Medulla oblongata (tissue), 1 donor: ENCODE measurements around the gene CHRNA1.

Source experiments
- DNase-seq: peaks from one replicate; pipeline ENCODE4 v3.0.0-alpha.2; 2015; ENCODE audit errors: extremely low spot score

CHRNA1 gene

DNA sequence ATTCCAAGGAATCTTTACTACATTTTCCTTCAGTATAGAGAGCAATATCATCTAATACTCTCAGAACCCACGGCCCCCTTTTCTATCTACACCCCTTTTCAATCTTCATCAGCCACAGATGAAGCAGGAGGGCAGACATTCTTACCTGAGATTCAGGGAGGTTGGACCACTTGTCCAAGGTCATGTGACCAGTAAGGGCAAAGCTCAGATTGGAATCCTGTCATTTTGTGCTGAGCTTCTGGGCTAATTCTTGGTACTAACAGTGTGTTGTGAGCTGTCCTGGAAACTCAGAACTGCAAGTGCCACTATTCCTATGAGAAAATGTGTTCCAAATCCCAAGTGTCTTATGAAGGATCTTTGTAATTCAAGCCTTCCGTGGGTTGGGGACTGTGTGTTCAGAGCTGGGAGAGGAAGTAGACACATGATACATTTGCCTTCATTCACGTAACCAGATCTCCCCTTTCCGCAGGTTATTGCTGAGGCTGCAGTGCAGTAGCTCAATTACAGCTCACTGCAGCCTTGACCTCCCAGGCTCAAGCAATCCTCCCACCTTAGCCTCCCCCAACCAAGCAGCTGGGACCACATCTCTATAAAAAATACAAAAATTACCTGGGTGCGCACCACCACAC is 3.3 kb downstream of the CHRNA1 start:
- no peak for DNase-seq

DNA sequence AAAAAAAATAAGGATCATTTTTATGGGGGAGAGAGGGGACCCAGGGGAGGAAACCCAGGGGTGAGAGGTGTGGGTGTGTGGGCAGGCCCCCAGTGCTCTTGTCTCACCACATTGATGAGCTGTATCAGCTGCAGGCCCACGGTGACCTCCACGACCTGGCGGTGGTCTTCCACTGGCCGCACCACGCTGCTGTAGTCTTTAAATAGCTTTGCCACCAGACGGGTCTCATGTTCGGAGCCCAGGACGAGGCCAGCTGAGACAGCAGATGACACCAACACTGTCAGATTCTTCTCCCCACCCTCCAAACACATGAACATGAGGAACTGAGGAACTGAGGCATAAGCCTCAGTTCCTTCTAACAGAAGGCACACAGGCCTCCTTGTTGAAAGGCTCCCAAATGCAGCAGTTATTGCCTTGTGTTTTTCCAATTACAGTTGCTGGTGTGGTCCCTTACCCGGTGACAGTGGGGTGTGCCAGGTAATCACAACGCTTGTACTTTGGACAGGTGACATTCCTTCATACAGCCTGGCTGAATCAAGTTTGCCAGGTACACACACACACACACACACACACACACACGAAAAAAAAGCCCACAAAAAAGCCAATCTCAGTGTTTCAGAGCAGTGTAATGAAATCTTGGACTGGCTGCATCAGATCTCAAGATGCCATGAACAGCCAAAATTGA is 4.7 kb downstream of the CHRNA1 start:
- no peak for DNase-seq

DNA sequence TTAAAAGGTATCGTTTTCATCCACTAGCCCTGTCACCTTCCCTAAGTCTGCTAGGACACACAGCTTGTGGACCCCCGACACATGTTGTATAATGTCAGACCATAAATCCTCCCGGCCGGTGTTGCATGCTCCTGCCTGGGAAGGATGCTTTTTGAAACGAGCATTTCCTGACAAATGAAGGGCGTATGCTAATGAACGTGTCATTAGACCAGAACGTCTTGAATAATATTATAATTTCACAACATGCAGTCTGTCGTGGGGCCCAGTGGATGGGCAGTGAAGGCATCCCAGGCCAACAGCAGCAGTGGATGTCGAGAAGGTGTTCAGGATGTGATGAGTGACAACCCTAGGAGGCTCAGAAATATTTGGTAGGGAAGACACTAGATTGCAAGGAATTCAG is 7.5 kb downstream of the CHRNA1 start:
- DNase-seq = no peak

DNA sequence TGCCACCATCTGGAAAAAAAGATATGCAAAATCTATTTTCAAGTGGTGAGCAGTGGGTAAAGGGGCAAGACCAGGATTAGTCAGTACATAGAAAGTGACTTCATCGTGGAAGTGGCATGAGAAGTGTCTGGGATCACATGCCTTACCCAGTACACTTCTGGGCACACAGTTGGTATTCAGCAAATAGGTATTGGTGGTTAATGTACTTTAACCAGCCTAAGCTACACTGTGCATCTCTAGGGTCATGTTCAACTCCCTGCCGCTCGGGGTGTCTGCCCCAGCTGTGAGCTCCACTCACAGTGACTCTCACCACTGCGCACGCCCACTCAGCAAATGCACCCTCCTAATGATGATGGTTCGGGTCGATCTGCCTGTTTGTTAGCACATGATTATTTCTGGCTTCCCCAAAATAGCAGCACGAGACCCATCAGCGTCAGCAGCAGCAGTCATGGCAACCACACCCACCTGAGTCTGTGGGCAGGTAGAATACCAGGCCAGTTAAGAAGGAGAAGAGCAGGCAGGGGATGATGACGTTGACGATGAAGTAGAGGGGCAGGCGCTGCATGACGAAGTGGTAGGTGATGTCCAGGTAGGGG is 11.1 kb downstream of the CHRNA1 start:
- no peak for DNase-seq

DNA sequence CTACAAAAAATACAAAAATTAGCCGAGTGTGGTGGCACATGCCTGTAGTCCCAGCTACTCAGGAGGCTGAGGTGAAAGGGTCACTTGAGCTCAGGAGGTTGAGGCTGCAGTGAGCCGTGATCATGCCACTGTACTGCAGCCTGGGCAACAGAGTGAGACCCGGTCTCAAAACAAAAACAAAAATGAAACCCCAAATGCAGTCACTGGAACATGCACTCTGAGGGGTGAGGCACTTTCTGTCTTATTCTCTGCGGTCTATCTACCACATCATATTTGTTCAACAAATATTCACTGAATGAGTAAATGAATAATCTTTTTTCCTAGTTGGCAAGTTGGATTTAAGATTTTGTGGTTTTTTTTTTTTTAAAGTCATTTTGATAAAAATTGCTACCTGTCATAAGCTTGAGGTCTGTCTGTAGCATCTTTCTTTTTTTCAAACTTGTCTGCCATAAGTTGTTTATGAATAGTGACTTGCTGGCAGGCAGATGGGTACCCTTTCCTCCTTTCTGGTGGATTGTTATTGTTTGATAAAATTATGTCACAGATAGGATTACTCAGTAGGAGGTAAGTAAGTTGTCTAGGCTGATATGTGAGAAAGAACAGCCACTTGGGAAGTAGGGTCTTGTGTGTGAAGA is 11.8 kb downstream of the CHRNA1 start:
- no peak for DNase-seq

DNA sequence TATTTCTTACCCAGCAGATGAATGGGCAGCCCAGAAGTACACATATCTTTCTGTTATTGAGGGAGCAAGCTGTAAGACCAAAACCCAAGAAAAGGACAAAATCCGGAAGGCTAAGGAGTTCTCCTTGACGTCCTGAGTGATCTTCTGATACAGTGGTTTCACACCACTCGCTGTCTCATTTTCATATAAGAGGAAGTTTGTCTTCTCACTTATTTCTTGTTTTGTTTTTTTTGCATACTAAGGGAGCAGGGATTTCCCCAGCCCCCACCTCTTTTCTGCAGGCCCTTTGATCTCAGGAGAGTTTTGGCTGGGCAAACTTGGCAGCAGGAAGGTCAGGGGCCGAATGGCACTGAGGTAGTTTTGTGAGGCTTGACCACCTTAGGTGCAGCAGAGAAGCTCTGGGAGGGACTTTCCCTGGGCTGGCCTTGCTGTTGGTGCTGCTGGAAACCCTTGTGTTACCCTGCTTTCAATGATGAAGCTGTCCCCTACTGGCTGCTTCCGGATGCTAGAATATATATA is 13.3 kb downstream of the CHRNA1 start:
- DNase-seq = no peak

DNA sequence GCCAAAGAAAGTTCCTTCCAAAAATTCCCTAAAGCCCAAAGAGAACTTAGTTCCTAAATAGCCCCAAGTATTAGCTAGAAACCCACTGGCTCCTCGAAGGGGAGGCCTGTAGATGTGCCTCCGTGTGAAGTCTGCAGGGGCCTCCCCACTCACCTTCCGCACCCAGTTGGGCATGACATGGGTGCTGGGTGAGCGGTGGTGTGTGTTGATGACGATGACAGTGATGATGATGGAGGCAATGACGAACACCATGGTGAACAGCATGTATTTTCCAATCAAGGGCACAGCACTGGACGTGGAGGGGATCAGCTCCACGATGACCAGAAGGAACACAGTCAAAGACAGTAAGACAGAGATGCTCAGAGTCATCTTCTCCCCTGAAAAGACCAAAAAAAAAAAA is 14.5 kb downstream of the CHRNA1 start:
- DNase-seq = no peak

DNA sequence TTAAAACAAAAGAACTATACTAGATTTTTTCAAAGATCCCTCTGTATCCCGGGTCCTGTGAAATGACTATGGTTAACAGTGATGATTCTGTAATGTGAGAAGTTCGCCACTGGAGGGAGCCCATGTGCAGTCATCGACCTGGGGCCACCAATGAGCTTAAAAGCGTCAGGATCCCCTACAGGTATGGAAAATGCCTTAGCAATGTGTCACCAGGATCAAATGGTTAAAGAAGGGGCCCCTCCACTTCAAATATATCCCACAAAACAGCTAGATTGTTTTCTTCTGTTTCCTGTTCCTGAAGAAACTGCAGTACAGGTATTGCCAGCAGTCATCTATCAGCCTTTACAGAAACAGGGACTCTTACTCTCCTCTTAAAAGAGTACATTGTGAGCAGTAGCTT is 15.3 kb downstream of the CHRNA1 start:
- DNase-seq = peak; percentile 79

DNA sequence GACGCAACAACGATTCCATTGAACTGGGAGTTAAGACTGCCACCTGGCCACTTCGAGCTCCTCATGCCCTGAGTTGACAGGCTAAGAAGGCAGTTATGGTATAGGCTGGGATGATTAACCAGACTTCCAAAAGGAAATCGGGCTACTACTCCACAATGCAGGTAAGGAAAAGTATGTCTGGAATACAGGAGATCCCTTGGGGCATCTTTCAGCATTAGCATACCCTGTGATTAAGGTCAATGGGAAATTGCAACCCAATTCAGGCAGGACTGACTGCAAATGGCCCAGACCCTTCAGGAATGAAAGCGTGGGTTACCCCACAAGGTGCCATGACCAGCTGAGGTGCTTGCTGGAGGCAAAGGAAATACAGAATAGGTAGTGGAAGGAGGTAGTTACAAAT is 19.1 kb downstream of the CHRNA1 start:
- DNase-seq = no peak

DNA sequence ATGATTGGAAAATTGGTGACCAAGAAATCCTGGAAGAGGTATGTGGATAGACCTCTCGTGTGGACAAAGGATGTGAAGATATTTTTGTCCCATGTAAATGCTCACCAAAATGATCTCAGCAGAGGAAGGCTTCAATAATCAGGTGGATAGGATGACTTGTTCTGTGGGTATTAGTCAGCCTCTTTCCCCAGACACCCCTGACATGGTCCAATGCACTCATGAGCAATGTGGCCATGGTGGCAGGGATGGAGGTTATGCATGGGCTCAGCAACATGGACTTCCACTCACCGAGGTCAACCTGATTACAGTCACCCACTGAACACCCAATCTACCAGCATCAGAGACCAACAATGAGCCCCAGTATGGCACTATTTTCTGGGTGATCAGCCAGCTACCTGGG is 20.2 kb downstream of the CHRNA1 start:
- DNase-seq = no peak

DNA sequence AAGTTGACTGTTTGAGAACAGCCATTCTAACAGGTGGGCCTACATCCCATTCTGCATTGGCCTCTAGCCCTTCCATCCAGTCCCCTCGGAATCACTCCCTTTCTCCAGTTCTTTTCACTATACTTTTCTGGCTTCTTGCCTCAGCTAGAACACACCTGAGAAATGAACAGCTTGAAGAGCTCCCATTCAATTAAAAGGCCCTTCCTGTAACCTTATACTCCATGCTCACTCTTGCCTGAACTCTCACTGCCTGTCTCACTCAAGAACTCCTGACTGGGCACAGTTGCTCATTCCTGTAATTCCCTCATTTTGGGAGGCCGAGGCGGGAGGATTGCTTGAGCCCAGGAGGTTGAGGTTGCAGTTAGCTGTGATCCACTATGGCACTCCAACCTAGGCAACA is 23.6 kb downstream of the CHRNA1 start:
- no peak for DNase-seq

DNA sequence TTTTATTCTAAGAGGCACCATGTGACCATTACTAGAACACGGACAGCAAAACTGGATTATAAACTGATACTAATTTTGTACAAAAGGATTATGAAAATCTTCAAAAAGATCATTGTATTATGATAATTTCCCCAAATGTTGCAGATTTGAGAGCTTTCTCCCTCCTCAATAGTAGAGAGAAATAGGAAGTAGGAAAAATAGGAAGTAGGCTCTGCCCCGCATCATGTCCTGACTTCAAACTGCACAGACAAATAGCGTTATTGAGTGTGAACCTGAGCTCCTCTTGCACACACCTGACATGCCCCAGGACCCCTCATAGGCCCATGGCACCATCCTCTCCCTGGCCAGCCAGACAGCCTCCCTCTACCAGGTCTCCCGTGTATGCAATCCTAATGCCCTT is 25.4 kb downstream of the CHRNA1 start:
- no peak for DNase-seq

DNA sequence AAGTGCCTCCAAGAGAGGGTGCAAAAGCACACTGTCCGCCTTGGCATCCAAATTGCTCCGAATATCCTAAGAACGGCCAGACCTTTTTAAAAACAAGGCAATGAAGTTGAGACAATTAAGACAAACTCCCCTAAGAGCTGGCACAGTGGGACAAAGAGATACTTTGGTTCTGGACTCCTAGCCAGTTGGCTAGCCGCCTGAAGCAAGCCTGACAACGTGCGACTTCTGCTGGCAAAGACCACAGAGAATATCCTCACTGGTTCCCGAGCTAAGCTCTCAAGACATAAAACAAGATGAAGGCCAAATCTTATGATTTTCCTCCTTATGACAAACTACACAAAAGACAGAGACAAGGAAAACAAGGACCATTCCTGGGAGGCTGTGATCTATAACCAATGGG is 32.7 kb downstream of the CHRNA1 start:
- DNase-seq = no peak

DNA sequence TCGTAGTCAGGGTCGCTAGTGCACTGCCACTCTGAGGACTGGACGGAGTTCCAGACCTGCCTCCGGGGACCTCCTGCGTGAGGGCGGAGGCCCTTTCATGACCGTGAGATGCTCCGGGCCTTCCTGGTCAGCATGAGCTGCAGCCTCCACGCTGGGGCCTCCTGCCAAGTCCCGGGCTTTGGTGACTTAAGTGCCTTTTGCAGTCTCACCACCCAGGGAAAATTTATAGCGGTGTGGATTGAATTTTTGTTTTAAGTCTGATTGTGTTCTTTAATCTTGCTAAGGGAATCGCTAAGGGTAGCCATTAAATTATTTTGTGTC is 33.6 kb downstream of the CHRNA1 start:
- DNase-seq = no peak

DNA sequence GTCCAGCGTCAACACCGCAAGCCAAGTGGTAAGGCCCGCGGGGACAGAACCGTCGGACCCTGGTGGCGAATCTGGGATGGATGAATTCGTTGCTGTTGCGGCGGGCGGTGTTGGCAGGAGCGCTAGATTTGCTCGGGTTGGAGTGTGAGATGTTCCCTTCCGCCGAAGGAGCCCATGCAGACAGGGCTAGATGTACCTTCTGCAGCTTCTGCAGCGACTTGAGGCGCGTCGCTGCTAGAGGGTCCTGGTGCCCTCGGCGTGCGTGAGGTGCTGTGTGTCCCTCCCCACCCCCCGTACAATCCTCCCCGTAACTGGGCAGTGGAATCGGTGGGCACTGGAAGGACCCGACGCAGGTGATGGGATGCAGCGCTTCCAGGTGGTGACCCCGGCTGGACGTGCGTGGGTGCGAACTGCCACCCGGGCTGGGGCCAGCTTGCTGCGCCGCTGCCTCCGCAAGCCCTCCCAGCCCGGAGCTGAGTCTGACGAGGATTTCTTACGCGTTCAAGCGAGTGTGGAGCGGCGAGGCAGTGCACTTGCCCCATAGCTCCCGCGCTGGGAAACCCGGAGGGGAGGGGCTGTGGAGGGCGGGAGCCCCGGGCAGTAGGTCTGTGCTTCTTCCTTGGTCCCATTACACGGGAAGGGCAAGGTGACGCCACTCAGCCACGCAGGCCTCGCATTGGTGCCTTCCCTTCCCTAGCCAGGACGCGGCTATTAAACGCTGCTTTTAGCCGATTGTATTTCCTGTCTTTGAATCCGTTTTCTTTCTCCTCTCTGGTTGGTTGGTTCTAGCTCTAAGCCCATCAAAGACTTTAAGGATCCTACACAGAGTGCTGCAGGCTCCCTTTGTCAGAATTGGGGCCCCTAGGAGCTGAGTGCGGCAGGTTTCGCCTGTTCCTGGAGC is 34.2 kb downstream of the CHRNA1 start:
- DNase-seq = no peak

DNA sequence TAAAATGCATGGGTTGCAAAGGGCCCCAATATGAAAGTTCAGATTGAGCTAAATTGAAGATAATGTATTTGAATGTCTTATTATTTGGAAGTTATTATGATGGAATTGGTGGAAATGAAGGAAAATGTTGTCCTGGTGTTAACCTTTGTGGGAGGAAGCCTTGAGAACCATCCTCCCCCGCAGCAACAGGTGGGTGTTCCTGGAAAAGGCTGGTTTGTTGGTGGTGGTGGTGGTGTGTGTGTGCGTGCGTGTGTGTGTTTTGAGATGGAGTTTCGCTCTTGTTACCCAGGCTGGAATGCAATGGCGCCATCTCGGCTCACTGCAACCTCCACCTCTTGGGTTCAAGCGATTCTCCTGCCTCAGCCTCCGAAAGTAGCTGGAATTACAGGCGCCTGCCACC is 36.2 kb downstream of the CHRNA1 start:
- no peak for DNase-seq

DNA sequence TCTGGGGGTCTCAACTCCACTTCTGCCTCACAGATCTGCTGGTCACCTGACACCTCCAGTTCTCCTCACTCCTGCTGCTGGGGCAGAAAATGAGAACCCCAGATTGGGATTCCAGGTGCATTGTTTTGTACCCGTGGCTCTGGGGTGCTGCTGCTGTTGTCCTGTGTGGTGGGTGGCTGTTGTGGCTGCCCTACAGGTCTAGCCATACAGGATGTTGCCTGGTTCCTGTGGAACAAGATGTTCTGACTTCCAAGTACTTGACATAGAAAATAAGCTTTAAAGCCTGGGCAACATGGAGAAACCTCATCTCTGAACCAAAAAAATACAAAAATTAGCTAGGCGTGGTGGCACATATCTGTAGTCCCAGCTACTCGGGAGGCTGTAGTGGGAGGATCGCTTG is 38.1 kb downstream of the CHRNA1 start:
- no peak for DNase-seq

DNA sequence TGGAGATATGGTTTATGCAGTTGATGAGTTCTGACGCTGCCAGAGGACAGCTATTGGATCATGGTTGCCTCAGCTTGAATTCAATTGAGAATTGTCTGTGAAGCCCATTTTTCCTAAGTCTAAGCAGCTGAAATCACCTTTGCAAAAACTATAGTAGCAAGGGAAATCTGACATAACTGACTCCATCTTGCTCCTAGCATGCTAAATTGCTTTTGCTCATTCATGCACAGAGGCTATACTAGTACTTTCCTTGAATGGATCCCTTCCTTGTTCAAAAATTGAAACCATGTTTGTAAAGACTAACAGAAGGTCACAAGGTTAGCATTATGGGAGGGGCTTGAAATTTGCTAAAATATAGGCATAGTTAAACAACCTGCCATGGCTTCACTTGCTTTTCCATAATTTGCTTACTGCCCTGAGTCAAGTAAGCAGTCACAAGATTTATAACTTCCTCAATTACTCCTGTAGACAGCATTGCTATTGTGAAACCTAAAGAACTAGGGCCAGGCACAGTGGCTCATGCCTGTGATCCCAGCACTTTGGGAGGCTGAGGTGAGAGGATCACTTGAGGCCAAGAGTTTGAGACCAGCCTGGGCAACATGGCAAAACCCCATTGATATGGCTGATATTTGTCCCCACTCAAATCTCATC is 41.2 kb downstream of the CHRNA1 start:
- DNase-seq = no peak

DNA sequence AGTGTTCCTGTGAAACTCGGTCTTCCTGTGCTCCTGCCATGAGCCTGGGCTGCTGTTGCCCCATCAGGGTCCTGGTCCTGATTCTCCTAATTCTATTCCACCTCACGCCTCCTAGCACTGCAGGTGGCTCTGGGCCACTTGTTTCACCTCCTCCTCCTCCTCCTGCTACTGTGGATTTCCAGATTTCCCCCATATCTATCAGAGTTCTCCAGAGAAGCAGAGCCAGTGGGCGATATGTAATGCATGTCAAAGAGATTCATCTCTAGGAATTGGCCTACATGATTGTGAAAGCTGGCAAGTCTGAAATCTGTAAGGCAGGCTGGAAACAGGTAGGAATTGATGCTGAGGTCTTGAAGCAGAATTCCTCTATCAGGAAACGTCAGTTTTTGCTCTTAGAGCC is 45.3 kb downstream of the CHRNA1 start:
- no peak for DNase-seq

DNA sequence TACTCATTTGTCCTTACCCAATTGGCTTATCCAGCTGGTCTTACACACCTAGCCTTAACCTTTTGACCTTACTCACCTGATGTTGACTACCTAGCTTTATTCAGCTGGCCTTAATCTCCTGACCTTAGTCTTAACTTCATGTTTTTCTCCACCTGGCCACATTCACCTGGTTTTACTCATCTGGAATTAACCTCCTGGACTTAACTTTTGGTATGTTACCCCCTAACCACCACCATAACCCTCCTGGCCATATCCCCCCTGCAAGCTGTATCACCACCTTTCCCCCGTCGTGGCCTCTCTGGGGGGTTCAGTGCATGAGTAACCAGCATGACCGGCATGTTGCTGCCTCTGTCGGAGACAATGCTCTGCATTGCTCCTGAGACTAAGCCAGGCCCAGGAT is 45.7 kb downstream of the CHRNA1 start:
- DNase-seq = no peak

DNA sequence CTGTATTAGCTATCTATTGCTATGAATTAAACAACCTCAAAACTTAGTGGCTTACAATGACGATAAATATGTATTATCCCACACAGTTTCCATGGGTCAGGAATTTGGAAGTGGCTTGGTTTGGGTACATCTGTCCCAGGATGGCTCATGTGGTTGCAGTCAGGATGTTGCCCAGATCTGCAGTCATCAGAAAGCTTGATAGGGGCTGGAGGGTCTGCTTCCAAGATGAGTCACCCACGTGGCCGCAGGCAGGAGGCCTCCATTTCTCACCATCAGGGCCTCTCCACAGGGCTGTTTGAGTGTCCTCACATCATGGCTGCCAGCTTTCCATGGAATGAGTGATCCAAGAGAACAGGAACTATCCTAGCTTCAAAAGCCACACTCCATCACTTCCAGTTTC is 46.4 kb downstream of the CHRNA1 start:
- no peak for DNase-seq
